WI38 (cell line): Measurements from ENCODE around the gene PPP1R3C.

Source experiments
- H3K4me3 ChIP-seq: 2 replicates; pipeline ENCODE4 v1.5.1; 2011; ENCODE audit warnings: low read depth, mild to moderate bottlenecking, control low read depth, low read length
- TF ChIP-seq, protein P1 (sequence below): IDR thresholded peaks from 2 replicates; pipeline ENCODE4 v1.5.1; 2012; ENCODE audit warnings: low read depth, mild to moderate bottlenecking, control low read depth, low read length

The PPP1R3C gene

GRCh38 chr10:91607646-91608403 is 25.0 kb downstream of the PPP1R3C start:
- no peak overlapping the region for H3K4me3 ChIP-seq
- TF ChIP-seq, protein P1, sequence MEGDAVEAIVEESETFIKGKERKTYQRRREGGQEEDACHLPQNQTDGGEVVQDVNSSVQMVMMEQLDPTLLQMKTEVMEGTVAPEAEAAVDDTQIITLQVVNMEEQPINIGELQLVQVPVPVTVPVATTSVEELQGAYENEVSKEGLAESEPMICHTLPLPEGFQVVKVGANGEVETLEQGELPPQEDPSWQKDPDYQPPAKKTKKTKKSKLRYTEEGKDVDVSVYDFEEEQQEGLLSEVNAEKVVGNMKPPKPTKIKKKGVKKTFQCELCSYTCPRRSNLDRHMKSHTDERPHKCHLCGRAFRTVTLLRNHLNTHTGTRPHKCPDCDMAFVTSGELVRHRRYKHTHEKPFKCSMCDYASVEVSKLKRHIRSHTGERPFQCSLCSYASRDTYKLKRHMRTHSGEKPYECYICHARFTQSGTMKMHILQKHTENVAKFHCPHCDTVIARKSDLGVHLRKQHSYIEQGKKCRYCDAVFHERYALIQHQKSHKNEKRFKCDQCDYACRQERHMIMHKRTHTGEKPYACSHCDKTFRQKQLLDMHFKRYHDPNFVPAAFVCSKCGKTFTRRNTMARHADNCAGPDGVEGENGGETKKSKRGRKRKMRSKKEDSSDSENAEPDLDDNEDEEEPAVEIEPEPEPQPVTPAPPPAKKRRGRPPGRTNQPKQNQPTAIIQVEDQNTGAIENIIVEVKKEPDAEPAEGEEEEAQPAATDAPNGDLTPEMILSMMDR = no peak

GRCh38 chr10:91605968-91606367 is 26.9 kb downstream of the PPP1R3C start:
- H3K4me3 ChIP-seq = no peak overlapping the region
- TF ChIP-seq, protein P1 = no peak

DNA sequence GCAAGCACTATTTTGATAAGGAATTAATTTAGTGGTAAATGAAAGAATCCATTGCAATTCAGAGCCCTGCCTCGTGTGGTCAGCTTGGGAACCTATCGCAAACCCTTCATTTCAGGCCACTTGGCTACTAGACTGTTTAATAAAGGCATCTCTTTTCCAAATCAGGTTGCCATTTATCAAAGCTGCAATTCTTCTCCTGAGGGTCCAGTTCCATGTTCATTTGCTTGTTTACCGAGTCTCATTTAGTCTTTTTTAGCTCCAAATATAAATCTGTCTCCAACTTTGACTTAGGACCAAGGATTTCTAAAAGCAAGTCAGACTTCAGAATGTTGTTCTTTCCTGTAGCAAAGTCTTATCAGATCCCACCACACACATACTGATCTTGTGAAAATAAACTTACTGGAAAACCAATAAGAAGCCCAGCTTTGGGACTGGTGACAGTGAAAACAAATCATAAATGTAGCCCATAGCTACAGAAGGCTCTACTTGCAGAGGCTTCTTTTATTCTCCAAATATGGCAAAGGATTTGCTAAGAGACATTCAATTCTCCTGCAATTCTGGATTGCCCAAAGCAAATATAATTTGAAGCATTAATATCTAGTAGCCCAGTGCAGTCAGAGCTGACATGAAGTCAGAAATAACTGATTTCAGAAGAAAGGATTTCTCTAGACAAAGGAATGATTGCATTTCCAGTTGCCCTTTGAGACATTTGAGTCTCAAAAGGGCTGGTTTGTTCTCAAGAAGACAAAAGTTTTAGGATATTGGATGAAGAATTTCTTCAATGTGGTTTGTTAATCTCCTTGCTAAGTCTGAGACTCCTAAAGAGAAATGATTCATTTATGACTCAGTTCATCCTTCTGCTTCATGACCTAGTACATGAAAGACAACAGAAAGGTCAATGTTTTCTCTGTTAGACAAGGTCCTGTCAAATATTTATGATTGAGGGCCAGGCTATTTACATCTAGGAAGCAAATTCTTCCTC is 28.0 kb downstream of the PPP1R3C start:
- TF ChIP-seq, protein P1 = no peak
- H3K4me3 ChIP-seq = no peak overlapping the region

DNA sequence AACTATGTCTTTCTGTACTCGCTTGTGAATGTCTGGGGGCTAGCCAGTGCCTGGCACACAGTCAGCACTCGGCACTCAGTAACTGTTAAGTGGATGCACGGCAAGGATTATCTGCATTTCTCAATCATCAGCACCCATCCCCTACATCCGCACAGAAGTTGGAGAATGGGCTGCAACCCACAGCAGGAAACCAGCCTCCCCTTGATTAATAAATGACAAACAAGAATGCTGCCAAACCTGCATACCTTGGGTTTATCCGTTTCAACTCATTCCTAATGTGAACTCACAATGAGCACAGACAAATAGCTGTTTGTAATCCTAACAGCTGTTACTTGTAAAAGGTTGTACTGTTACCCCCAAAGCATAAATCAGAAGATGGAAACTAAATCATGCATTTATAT is 28.9 kb downstream of the PPP1R3C start:
- H3K4me3 ChIP-seq = no peak overlapping the region
- TF ChIP-seq, protein P1 = no peak

GRCh38 chr10:91602868-91603568 is 29.9 kb downstream of the PPP1R3C start:
- TF ChIP-seq, protein P1 = no peak
- no peak overlapping the region for H3K4me3 ChIP-seq

DNA sequence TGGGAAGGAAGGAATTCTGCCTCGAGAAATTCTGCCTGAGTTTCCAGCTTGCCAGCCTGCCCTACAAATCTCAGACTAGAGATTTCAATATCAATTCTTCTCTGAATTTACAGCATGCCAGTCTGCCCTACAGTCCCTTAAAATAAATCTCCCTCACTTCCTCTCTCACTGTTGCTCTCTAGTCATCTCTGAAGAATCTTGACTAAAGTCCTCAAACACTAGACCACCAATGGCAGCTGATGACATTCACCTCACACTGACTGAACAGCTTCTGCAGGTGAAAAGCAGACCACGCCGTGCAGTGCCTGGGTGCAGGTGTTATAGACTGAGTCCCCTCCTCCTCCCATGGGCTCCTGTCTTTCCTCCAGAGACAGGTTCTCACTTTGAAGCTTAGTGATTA is 30.4 kb downstream of the PPP1R3C start:
- TF ChIP-seq, protein P1 = no peak
- no peak overlapping the region for H3K4me3 ChIP-seq
